Osteoblast (primary cell): Measurements from ENCODE around the gene BICD1. TPM values are rescaled to one million over a fixed set of nuclear protein-coding genes. Genes with fewer than 3 reads are reported as not detected.

Experiments
- DNase-seq: peaks from one replicate; pipeline ENCODE4 v3.0.0; 2011; ENCODE audit warnings: low spot score, mixed read lengths; ENCODE audit not compliant: insufficient read length; ENCODE audit errors: missing footprints
- H2AFZ ChIP-seq: 2 replicates; pipeline ENCODE4 v1.6.0; 2011; ENCODE audit warnings: mild to moderate bottlenecking, low read length
- H3K27ac ChIP-seq: 2 replicates; pipeline ENCODE4 v1.5.1; 2011; ENCODE audit warnings: mild to moderate bottlenecking, low read depth, low read length, moderate library complexity
- H3K27me3 ChIP-seq: 2 replicates; pipeline ENCODE4 v1.6.0; 2012; ENCODE audit warnings: mild to moderate bottlenecking, control low read depth, inconsistent platforms, low read length, moderate library complexity; ENCODE audit not compliant: insufficient read depth
- H3K36me3 ChIP-seq: 2 replicates; pipeline ENCODE4 v1.5.1; 2011; ENCODE audit warnings: mild to moderate bottlenecking, low read length, control low read depth, moderate library complexity; ENCODE audit not compliant: insufficient read depth
- H3K4me1 ChIP-seq: 2 replicates; pipeline ENCODE4 v1.5.1; 2011; ENCODE audit warnings: mild to moderate bottlenecking, low read length, control low read depth, moderate library complexity; ENCODE audit not compliant: insufficient read depth
- H3K4me2 ChIP-seq: 2 replicates; pipeline ENCODE4 v1.6.0; 2011; ENCODE audit warnings: mild to moderate bottlenecking, low read length; ENCODE audit not compliant: insufficient read depth
- H3K4me3 ChIP-seq: fragments of 200-600 bp; sonication (generic); 3 replicates; pipeline ENCODE4 v1.5.1; 2012; ENCODE audit warnings: mild to moderate bottlenecking, low read length, inconsistent platforms; ENCODE audit not compliant: insufficient read depth
- H3K79me2 ChIP-seq: 2 replicates; pipeline ENCODE4 v1.6.0; 2012; ENCODE audit warnings: mild to moderate bottlenecking, low read length, control low read depth, inconsistent platforms; ENCODE audit not compliant: insufficient read depth
- H3K9me3 ChIP-seq: 2 replicates; pipeline ENCODE4 v1.5.1; 2011; ENCODE audit warnings: low read depth, low read length, control low read depth
- H4K20me1 ChIP-seq: 2 replicates; pipeline ENCODE4 v1.6.0; 2012; ENCODE audit warnings: mild to moderate bottlenecking, low read length, control low read depth; ENCODE audit not compliant: insufficient read depth
- total RNA-seq: library from RNA; depleted of rRNA; stranded (reverse); fragments of >200 nt; gene quantifications from 2 replicates; pipeline ENCODE4 v1.2.3, GENCODE V29; 2012
- TF ChIP-seq, protein P1 (sequence below): IDR thresholded peaks from 2 replicates; pipeline ENCODE4 v1.5.1; 2011; ENCODE audit warnings: mild to moderate bottlenecking, low read depth, low read length, moderate library complexity; ENCODE audit errors: extremely low read depth

BICD1 gene
- total RNA-seq, 1 donor, result 21.0 TPM

DNA sequence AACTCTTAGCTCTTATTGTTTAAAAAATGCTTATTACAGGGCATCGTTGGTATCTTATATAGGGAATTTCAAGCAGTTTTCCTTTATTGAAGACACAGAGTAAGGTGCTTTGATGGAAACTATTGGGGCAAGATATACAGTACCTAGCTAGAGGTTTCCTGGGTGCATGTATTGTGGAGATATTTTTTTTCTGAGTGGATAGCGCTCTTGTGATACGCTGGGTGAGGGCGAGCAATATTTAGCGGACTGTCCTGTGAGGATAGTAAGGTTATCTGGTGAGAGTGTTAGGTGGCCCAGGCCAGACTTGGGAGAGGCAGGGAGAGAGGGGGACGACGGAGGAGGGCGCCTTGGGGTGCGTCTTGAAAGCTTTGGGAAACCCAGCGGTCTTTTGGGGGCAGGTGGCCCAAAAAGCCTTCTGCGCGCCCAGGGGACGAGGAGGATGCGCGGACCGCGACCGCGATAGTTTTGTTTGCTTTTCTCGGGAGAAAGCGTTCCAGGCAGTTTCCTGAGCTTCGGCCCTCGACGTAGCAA is 596 bp upstream of the BICD1 start:
- Histone ChIP-seq H3K4me2 (peak overlapping the region; percentile 77), H3K27me3 (no peaks in the 10 kb centered on the region), H3K79me2 (peaks cover 27% of the 10 kb centered on the region), H3K27ac (peak overlapping the region; percentile 37), H3K9me3 (no peaks in the 10 kb centered on the region), H3K36me3 (peaks cover 3% of the 10 kb centered on the region), H4K20me1 (peaks cover 13% of the 10 kb centered on the region), H3K4me1 (peaks cover 24% of the 10 kb centered on the region), H3K4me3 (peak overlapping the region; percentile 79), H2AFZ (peak overlapping the region; percentile 85)
- TF ChIP-seq, protein P1, sequence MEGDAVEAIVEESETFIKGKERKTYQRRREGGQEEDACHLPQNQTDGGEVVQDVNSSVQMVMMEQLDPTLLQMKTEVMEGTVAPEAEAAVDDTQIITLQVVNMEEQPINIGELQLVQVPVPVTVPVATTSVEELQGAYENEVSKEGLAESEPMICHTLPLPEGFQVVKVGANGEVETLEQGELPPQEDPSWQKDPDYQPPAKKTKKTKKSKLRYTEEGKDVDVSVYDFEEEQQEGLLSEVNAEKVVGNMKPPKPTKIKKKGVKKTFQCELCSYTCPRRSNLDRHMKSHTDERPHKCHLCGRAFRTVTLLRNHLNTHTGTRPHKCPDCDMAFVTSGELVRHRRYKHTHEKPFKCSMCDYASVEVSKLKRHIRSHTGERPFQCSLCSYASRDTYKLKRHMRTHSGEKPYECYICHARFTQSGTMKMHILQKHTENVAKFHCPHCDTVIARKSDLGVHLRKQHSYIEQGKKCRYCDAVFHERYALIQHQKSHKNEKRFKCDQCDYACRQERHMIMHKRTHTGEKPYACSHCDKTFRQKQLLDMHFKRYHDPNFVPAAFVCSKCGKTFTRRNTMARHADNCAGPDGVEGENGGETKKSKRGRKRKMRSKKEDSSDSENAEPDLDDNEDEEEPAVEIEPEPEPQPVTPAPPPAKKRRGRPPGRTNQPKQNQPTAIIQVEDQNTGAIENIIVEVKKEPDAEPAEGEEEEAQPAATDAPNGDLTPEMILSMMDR, result no peak
- DNase-seq, result no peak

DNA sequence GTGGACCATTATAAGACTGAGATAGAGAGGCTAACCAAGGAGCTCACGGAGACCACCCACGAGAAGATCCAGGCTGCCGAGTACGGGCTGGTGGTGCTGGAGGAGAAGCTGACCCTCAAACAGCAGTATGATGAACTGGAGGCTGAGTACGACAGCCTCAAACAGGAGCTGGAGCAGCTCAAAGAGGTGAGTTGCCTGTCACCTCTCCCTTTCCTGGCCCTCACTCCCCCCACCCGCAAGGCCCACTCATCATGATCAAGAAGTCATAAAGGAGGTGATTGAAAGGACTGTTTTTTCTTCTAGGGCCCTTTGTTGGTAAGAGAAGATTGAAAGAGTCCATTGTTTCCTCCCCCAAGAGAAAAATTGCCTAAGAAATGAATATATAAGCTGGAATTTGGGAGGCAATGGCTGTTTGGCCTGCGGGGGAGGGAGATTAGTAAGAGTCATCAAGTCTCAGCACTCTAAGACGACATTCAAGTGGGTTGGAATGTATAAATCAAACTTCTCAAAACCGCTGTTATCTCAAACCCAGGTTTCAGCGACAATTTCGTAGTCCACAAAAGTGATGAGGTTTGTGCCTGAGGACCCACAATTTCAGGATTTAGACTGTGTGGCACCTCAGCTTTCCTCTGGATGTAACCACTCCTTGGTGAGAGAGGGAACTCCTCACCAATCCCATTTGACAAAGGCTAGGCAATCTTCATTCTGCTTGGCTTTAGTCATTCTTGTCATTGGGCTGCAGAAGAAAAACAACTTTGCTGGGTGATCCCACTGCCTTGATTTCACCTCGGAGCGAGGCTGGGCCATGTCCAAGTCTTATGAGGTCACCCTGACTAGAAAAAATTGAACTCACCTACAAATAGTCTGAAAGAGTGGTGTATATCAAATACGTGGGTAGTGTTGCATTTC is 966 bp downstream of the BICD1 start:
- peak overlapping the region; percentile 73 for H2AFZ ChIP-seq
- H3K9me3 ChIP-seq, result no peaks in the 10 kb centered on the region
- H3K4me3 ChIP-seq, result peak overlapping the region; percentile 79
- DNase-seq, result peak; percentile 88
- peak overlapping the region; percentile 77 for H3K4me2 ChIP-seq
- peaks cover 26% of the 10 kb centered on the region for H3K4me1 ChIP-seq
- H3K27ac ChIP-seq, result peak overlapping the region; percentile 85
- TF ChIP-seq, protein P1, result no peak
- no peaks in the 10 kb centered on the region for H3K27me3 ChIP-seq
- H3K36me3 ChIP-seq, result peaks cover 14% of the 10 kb centered on the region
- H3K79me2 ChIP-seq, result peaks cover 38% of the 10 kb centered on the region
- H4K20me1 ChIP-seq, result peaks cover 13% of the 10 kb centered on the region

DNA sequence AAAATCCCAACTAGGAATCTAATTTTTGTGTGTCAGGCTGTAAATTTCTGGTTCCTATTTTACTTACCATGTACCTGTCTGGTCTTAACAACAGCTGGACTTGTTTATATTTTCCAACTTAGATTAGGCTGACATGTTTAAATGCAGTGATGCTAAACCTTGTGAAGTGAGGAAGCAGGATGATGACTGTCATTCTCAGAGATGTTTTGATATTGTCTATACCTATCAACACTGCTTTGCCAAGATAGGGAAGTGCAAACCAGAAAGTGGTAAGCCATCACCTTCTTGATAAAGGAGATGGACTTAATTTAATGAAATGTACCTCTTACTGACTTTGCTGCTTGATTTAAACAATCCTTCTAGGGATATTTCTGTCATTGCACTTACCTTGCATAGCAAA is 2.1 kb downstream of the BICD1 start:
- H3K9me3 ChIP-seq, result no peaks in the 10 kb centered on the region
- DNase-seq, result no peak
- peaks cover 13% of the 10 kb centered on the region for H4K20me1 ChIP-seq
- H3K36me3 ChIP-seq, result peaks cover 20% of the 10 kb centered on the region
- H3K27ac ChIP-seq, result peak overlapping the region; percentile 85
- H2AFZ ChIP-seq, result no peak overlapping the region
- TF ChIP-seq, protein P1, result no peak
- H3K27me3 ChIP-seq, result no peaks in the 10 kb centered on the region
- H3K4me1 ChIP-seq, result peaks cover 26% of the 10 kb centered on the region
- peak overlapping the region; percentile 79 for H3K4me3 ChIP-seq
- H3K79me2 ChIP-seq, result peaks cover 50% of the 10 kb centered on the region
- peak overlapping the region; percentile 77 for H3K4me2 ChIP-seq

DNA sequence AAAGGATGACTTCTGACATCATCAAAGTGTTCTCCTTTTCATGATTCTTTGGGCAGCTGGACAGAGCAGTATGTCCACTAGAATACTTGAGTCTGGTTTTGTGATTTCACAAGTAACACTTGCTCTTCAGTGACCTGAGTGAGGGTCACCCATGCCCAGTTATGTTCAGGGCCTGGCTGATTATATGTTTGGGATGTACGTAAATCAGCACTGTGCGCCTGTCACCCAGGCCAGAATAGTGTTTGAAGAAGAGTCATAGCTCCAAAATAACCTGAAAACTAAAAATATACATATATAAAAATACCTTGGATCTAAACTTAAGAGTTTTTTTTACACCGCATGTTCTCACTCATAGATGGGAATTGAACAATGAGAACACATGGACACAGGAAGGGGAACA is 3.8 kb downstream of the BICD1 start:
- H2AFZ ChIP-seq, result no peak overlapping the region
- TF ChIP-seq, protein P1, result no peak
- H3K4me1 ChIP-seq, result peaks cover 41% of the 10 kb centered on the region
- no peaks in the 10 kb centered on the region for H3K27me3 ChIP-seq
- H3K36me3 ChIP-seq, result peaks cover 20% of the 10 kb centered on the region
- no peaks in the 10 kb centered on the region for H3K9me3 ChIP-seq
- peak overlapping the region; percentile 25 for H3K27ac ChIP-seq
- H3K4me3 ChIP-seq, result peak overlapping the region; percentile 21
- peak overlapping the region; percentile 63 for H3K4me2 ChIP-seq
- no peak for DNase-seq
- H3K79me2 ChIP-seq, result peaks cover 60% of the 10 kb centered on the region
- H4K20me1 ChIP-seq, result peaks cover 13% of the 10 kb centered on the region
